Activated T-cell treated with anti-CD3 and anti-CD28 coated beads, Interleukin-2, amount 50 U/mL, for 24 hours (primary cell): ENCODE data around the gene HBD.

Experiments used
- DNase-seq: peaks from one replicate; pipeline ENCODE4 v3.0.0-alpha.2; 2020
- H3K27ac Mint-ChIP-seq: 2 replicates; pipeline ENCODE4 v1.8.0; 2020; ENCODE audit warnings: mild to moderate bottlenecking, mixed read lengths
- H3K27me3 Mint-ChIP-seq: 2 replicates; pipeline ENCODE4 v1.8.0; 2020; ENCODE audit warnings: mixed read lengths
- H3K36me3 Mint-ChIP-seq: 2 replicates; pipeline ENCODE4 v1.8.0; 2020; ENCODE audit warnings: low read depth, mixed read lengths
- H3K4me1 Mint-ChIP-seq: 2 replicates; pipeline ENCODE4 v1.8.0; 2020; ENCODE audit warnings: low read depth, mixed read lengths
- H3K4me3 Mint-ChIP-seq: 2 replicates; pipeline ENCODE4 v1.8.0; 2020; ENCODE audit warnings: mild to moderate bottlenecking, moderate library complexity, mixed read lengths
- H3K9me3 Mint-ChIP-seq: 2 replicates; pipeline ENCODE4 v1.8.0; 2020; ENCODE audit warnings: mixed read lengths

The HBD gene

GRCh38 chr11:5231111-5231510, 3.2 kb downstream of the HBD start:
- Mint-ChIP-seq H3K27ac (no peak overlapping the region), H3K4me3 (no peak overlapping the region), H3K9me3 (no peaks in the 10 kb centered on the region), H3K4me1 (no peaks in the 10 kb centered on the region), H3K36me3 (no peaks in the 10 kb centered on the region), H3K27me3 (no peaks in the 10 kb centered on the region)
- DNase-seq: no peak

GRCh38 chr11:5230266-5230665, 4.0 kb downstream of the HBD start:
- Mint-ChIP-seq H3K36me3 (no peaks in the 10 kb centered on the region), H3K4me1 (no peaks in the 10 kb centered on the region), H3K4me3 (no peak overlapping the region), H3K27me3 (no peaks in the 10 kb centered on the region), H3K27ac (no peak overlapping the region), H3K9me3 (no peaks in the 10 kb centered on the region)
- no peak for DNase-seq

- no peak for DNase-seq
- H3K4me3 Mint-ChIP-seq: no peak overlapping the region
- H3K27ac Mint-ChIP-seq: no peak overlapping the region
- no peaks in the 10 kb centered on the region for H3K9me3 Mint-ChIP-seq
- H3K27me3 Mint-ChIP-seq: no peaks in the 10 kb centered on the region
- no peaks in the 10 kb centered on the region for H3K4me1 Mint-ChIP-seq
- H3K36me3 Mint-ChIP-seq: no peaks in the 10 kb centered on the region
Measured at GRCh38 chr11:5229796-5230195, 4.5 kb downstream of the HBD start.

GRCh38 chr11:5229356-5229755, 4.9 kb downstream of the HBD start:
- Mint-ChIP-seq H3K4me3 (no peak overlapping the region), H3K9me3 (no peaks in the 10 kb centered on the region), H3K36me3 (no peaks in the 10 kb centered on the region), H3K27ac (no peak overlapping the region), H3K27me3 (no peaks in the 10 kb centered on the region), H3K4me1 (no peaks in the 10 kb centered on the region)
- DNase-seq: no peak

GRCh38 chr11:5228124-5228523, 6.2 kb downstream of the HBD start:
- no peak for DNase-seq
- peaks cover 2% of the 10 kb centered on the region for H3K27me3 Mint-ChIP-seq
- no peaks in the 10 kb centered on the region for H3K9me3 Mint-ChIP-seq
- no peaks in the 10 kb centered on the region for H3K4me1 Mint-ChIP-seq
- no peak overlapping the region for H3K27ac Mint-ChIP-seq
- no peaks in the 10 kb centered on the region for H3K36me3 Mint-ChIP-seq
- H3K4me3 Mint-ChIP-seq: no peak overlapping the region

GRCh38 chr11:5227681-5228080, 6.6 kb downstream of the HBD start:
- Mint-ChIP-seq H3K9me3 (no peaks in the 10 kb centered on the region), H3K27me3 (peaks cover 2% of the 10 kb centered on the region), H3K4me3 (no peak overlapping the region), H3K36me3 (no peaks in the 10 kb centered on the region), H3K4me1 (no peaks in the 10 kb centered on the region), H3K27ac (no peak overlapping the region)
- DNase-seq: no peak

- Mint-ChIP-seq H3K27ac (no peak within 1 kb of the TSS), H3K4me3 (no peak within 1 kb of the TSS), H3K36me3 (no peaks in the 10 kb centered on the region), H3K4me1 (no peaks in the 10 kb centered on the region), H3K9me3 (peaks cover 2% of the 10 kb centered on the region), H3K27me3 (peaks cover 2% of the 10 kb centered on the region)
- no peak for DNase-seq
Measured at GRCh38 chr11:5226732-5227310, 7.5 kb downstream of the HBD start, which contains the start of gene HBB. TSS of gene HBB (minus strand) at chr11:5227071. CDS start at chr11:5227021, 50 bp downstream.

GRCh38 chr11:5225480-5225871, 8.8 kb downstream of the HBD start:
- DNase-seq: no peak
- H3K27ac Mint-ChIP-seq: no peak overlapping the region
- no peaks in the 10 kb centered on the region for H3K36me3 Mint-ChIP-seq
- peaks cover 2% of the 10 kb centered on the region for H3K27me3 Mint-ChIP-seq
- H3K4me3 Mint-ChIP-seq: no peak overlapping the region
- H3K4me1 Mint-ChIP-seq: no peaks in the 10 kb centered on the region
- peaks cover 2% of the 10 kb centered on the region for H3K9me3 Mint-ChIP-seq

- no peak for DNase-seq
- H3K27ac Mint-ChIP-seq: no peak overlapping the region
- no peak overlapping the region for H3K4me3 Mint-ChIP-seq
- H3K9me3 Mint-ChIP-seq: peaks cover 2% of the 10 kb centered on the region
- H3K4me1 Mint-ChIP-seq: no peaks in the 10 kb centered on the region
- peaks cover 2% of the 10 kb centered on the region for H3K27me3 Mint-ChIP-seq
- H3K36me3 Mint-ChIP-seq: no peaks in the 10 kb centered on the region
Measured at GRCh38 chr11:5224538-5225479, 9.5 kb downstream of the HBD start.

- H3K27me3 Mint-ChIP-seq: peaks cover 2% of the 10 kb centered on the region
- no peak overlapping the region for H3K27ac Mint-ChIP-seq
- peaks cover 2% of the 10 kb centered on the region for H3K9me3 Mint-ChIP-seq
- H3K4me3 Mint-ChIP-seq: no peak overlapping the region
- H3K4me1 Mint-ChIP-seq: no peaks in the 10 kb centered on the region
- DNase-seq: no peak
- no peaks in the 10 kb centered on the region for H3K36me3 Mint-ChIP-seq
Measured at GRCh38 chr11:5223686-5224085, 10.6 kb downstream of the HBD start.

- Mint-ChIP-seq H3K27me3 (peaks cover 2% of the 10 kb centered on the region), H3K9me3 (peaks cover 2% of the 10 kb centered on the region), H3K4me3 (no peak overlapping the region), H3K4me1 (no peaks in the 10 kb centered on the region), H3K27ac (no peak overlapping the region), H3K36me3 (no peaks in the 10 kb centered on the region)
- no peak for DNase-seq
Measured at GRCh38 chr11:5223146-5223545, 11.1 kb downstream of the HBD start.

GRCh38 chr11:5210376-5210885, 23.9 kb downstream of the HBD start:
- Mint-ChIP-seq H3K4me1 (no peaks in the 10 kb centered on the region), H3K27me3 (no peaks in the 10 kb centered on the region), H3K27ac (no peak overlapping the region), H3K36me3 (no peaks in the 10 kb centered on the region), H3K4me3 (no peak overlapping the region), H3K9me3 (no peaks in the 10 kb centered on the region)
- DNase-seq: no peak

GRCh38 chr11:5204787-5205186, 29.5 kb downstream of the HBD start:
- H3K4me3 Mint-ChIP-seq: no peak overlapping the region
- no peaks in the 10 kb centered on the region for H3K36me3 Mint-ChIP-seq
- no peak overlapping the region for H3K27ac Mint-ChIP-seq
- DNase-seq: no peak
- no peaks in the 10 kb centered on the region for H3K4me1 Mint-ChIP-seq
- no peaks in the 10 kb centered on the region for H3K9me3 Mint-ChIP-seq
- H3K27me3 Mint-ChIP-seq: peaks cover 1% of the 10 kb centered on the region

GRCh38 chr11:5203366-5203765, 30.9 kb downstream of the HBD start:
- Mint-ChIP-seq H3K4me1 (no peaks in the 10 kb centered on the region), H3K27ac (no peak overlapping the region), H3K4me3 (no peak overlapping the region), H3K36me3 (no peaks in the 10 kb centered on the region), H3K27me3 (peaks cover 4% of the 10 kb centered on the region), H3K9me3 (no peaks in the 10 kb centered on the region)
- DNase-seq: no peak

GRCh38 chr11:5200582-5200981, 33.7 kb downstream of the HBD start, which contains the start of gene OR51V1:
TSS of gene OR51V1 (minus strand) at chr11:5200682. CDS start at chr11:5200682, 0 bp downstream.
- Mint-ChIP-seq H3K36me3 (no peaks in the 10 kb centered on the region), H3K9me3 (no peaks in the 10 kb centered on the region), H3K4me1 (no peaks in the 10 kb centered on the region), H3K27ac (no peak within 1 kb of the TSS), H3K4me3 (no peak within 1 kb of the TSS), H3K27me3 (peaks cover 4% of the 10 kb centered on the region)
- no peak for DNase-seq
